K562 (cell line): ENCODE data around the gene CD93. TPM values are rescaled to one million over a fixed set of nuclear protein-coding genes. Genes with fewer than 3 reads are reported as not detected.

Experiments used
- ATF1 ChIP-seq, 2 experiments: fragments of 450-650 bp in 1 of 2; IDR thresholded peaks; 2 replicates each; pipeline ENCODE4 v1.6.1; 2016; ENCODE audit warnings: missing compliant biosample characterization in 1 of 2, missing genetic modification characterization in 1 of 2
- BRD4 ChIP-seq: fragments of 200-600 bp; sonication (generic); IDR thresholded peaks from 2 replicates; pipeline ENCODE4 v1.6.1; 2017; ENCODE audit warnings: inconsistent platforms
- CGGBP1 ChIP-seq: fragments of 250-450 bp; sonication (Bioruptor Pico); IDR thresholded peaks from 2 replicates; pipeline ENCODE4 v1.9.0; 2021; ENCODE audit warnings: mild to moderate bottlenecking
- FOS ChIP-seq: IDR thresholded peaks from 3 replicates; pipeline ENCODE4 v1.6.1; 2011; ENCODE audit not compliant: insufficient read length; ENCODE audit errors: extremely low read depth
- NKRF ChIP-seq: fragments of 450-650 bp; IDR thresholded peaks from 2 replicates; pipeline ENCODE4 v1.6.1; 2016; ENCODE audit warnings: borderline replicate concordance
- NR2C1 ChIP-seq, 2 experiments: fragments of 450-650 bp; IDR thresholded peaks; 2 replicates each; pipeline ENCODE4 v1.6.1; 2017; ENCODE audit warnings: mild to moderate bottlenecking in 2 of 2, antibody characterized with exemption in 1 of 2, inconsistent platforms in 1 of 2, missing compliant biosample characterization in 1 of 2, missing genetic modification characterization in 1 of 2
- TFAP4 ChIP-seq: sonication (generic); formaldehyde crosslinking; IDR thresholded peaks from 2 replicates; pipeline ENCODE4 v1.8.0; 2022; ENCODE audit warnings: missing genetic modification reagents, mild to moderate bottlenecking, moderate library complexity, borderline replicate concordance
- ZFP30 ChIP-seq: fragments of 250-450 bp; sonication (Bioruptor Pico); IDR thresholded peaks from 2 replicates; pipeline ENCODE4 v1.8.0; 2022; ENCODE audit warnings: moderate library complexity, mild to moderate bottlenecking, inconsistent platforms, borderline replicate concordance
- polyA plus RNA-seq, 8 experiments: library from polyadenylated mRNA; depleted of rRNA in 4 of 8; stranded (reverse) in 5 of 8; unstranded in 3 of 8; fragments of >200 nt; fragmentation: Nextera tagmentation in 2 of 8; fragmentation: Illumina TruSeq in 1 of 8; extraction: Ambion mirVana in 2 of 8; extraction: Trizol in 1 of 8; gene quantifications; 2 replicates each; pipeline versions ENCODE4 v1.2.1 to v1.2.3, GENCODE V29; 2011 to 2014; ENCODE audit warnings: inconsistent platforms in 1 of 8, missing spikeins in 1 of 8
- total RNA-seq, 7 experiments: library from RNA; depleted of rRNA in 6 of 7; stranded (reverse); fragments of >200 nt in 6 of 7; fragmentation: Illumina TruSeq in 2 of 7; extraction: Trizol in 2 of 7; gene quantifications; 2 replicates each; pipeline versions ENCODE4 v1.2.1 to v1.2.3, GENCODE V29; 2011 to 2021; ENCODE audit warnings: low replicate concordance in 1 of 7

Gene CD93
- total and polyA plus RNA-seq, 9 of the 15 experiments (the other 6 are each of a cell fraction or from before 2014, with no cell fraction given) = 0.03 to 0.20 (median 0.05) TPM

- TF ChIP-seq CGGBP1 (CRISPR knock-in tag) (no peak), FOS (no peak), BRD4 (no peak), TFAP4 (CRISPR knock-in tag) (no peak), ZFP30 (CRISPR knock-in tag) (no peak), NKRF (no peak), NR2C1 (IDR thresholded peaks at IDR 0.05) (no peak), NR2C1 (tag; IDR thresholded peaks at IDR 0.05) (no peak), ATF1 (CRISPR knock-in tag; IDR thresholded peaks at IDR 0.05) (no peak), ATF1 (tag; IDR thresholded peaks at IDR 0.05) (no peak)
These were observed 54.8 kb downstream of the CD93 start (continued) for GRCh38 chr20:23031346-23031745.

Other genes with a start within 250 kb of the CD93 start
- not detected in 2 replicates for gene SSTR4, start 51.0 kb downstream of the CD93 start, total RNA-seq (2014; rRNA removed)
- not detected in 2 replicates for gene SSTR4, start 51.0 kb downstream of the CD93 start, total RNA-seq (2014; rRNA removed; fragmentation: Illumina TruSeq; extraction: Trizol)
- gene SSTR4, start 51.0 kb downstream of the CD93 start, total RNA-seq (2015; rRNA removed; fragmentation: Illumina TruSeq; extraction: Trizol) = not detected in 2 replicates
- gene SSTR4, start 51.0 kb downstream of the CD93 start, total RNA-seq (2021) = not detected in 2 replicates
- gene SSTR4, start 51.0 kb downstream of the CD93 start, polyA plus RNA-seq (2011; rRNA removed) = not detected in 2 replicates
- not detected in 2 replicates for gene SSTR4, start 51.0 kb downstream of the CD93 start, polyA plus RNA-seq (2014; fragmentation: Illumina TruSeq; extraction: Trizol)
- not detected for gene SSTR4, start 51.0 kb downstream of the CD93 start, polyA plus RNA-seq (2014; fragmentation: Nextera tagmentation; extraction: Ambion mirVana)
- not detected in 2 replicates for gene SSTR4, start 51.0 kb downstream of the CD93 start, polyA plus RNA-seq (2014; rRNA removed)
- gene THBD, start 36.7 kb downstream of the CD93 start, total RNA-seq (2014; rRNA removed) = 0.24 and 0.36 TPM in 2 replicates
- 0.11 and 0.13 TPM in 2 replicates for gene THBD, start 36.7 kb downstream of the CD93 start, total RNA-seq (2014; rRNA removed; fragmentation: Illumina TruSeq; extraction: Trizol)
- gene THBD, start 36.7 kb downstream of the CD93 start, total RNA-seq (2015; rRNA removed; fragmentation: Illumina TruSeq; extraction: Trizol) = 0.22 and 0.26 TPM in 2 replicates
- 0.47 and 0.49 TPM in 2 replicates for gene THBD, start 36.7 kb downstream of the CD93 start, total RNA-seq (2021)
- gene THBD, start 36.7 kb downstream of the CD93 start, polyA plus RNA-seq (2011; rRNA removed) = 0.24 and 0.40 TPM in 2 replicates
- 0.25 and 0.36 TPM in 2 replicates for gene THBD, start 36.7 kb downstream of the CD93 start, polyA plus RNA-seq (2014; fragmentation: Illumina TruSeq; extraction: Trizol)
- gene THBD, start 36.7 kb downstream of the CD93 start, polyA plus RNA-seq (2014; fragmentation: Nextera tagmentation; extraction: Ambion mirVana) = under 1 TPM; 0.07 to 0.10 TPM
- gene THBD, start 36.7 kb downstream of the CD93 start, polyA plus RNA-seq (2014; rRNA removed) = 0.33 and 0.35 TPM in 2 replicates